WTC11 (cell line): Measurements from ENCODE around the gene FAM240A. TPM values are rescaled to one million over a fixed set of nuclear protein-coding genes. Genes with fewer than 3 reads are reported as not detected.

ENCODE experiments used
- ATAC-seq: fragments of 200-7000 bp; cut with Tn5 transposase; 2 replicates; pipeline ENCODE4 v1.10.0; 2021; ENCODE audit warnings: mild to moderate bottlenecking, moderate library complexity
- CTCF ChIA-PET: fragments of 300-600 bp; sonication (Branson Sonifier 250); formaldehyde crosslinking; loops from one replicate; lab custom pipeline; 2021; ENCODE audit warnings: antibody characterized with exemption; lab: Charles Lee
- POLR2A ChIA-PET: fragments of 350-600 bp; sonication (Branson Sonifier 250); formaldehyde crosslinking; loops from one replicate; lab custom pipeline; 2021; ENCODE audit warnings: antibody characterized with exemption; lab: Charles Lee
- DNase-seq: peaks from one replicate; pipeline ENCODE4 v3.0.0; 2021; ENCODE audit warnings: low spot score
- H3K27ac Mint-ChIP-seq: 2 replicates; pipeline ENCODE4 v1.8.0; 2021; ENCODE audit warnings: mixed read lengths
- H3K27me3 Mint-ChIP-seq: 2 replicates; pipeline ENCODE4 v1.8.0; 2021; ENCODE audit warnings: low read depth, mild to moderate bottlenecking, moderate library complexity, mixed read lengths
- H3K36me3 Mint-ChIP-seq: 2 replicates; pipeline ENCODE4 v1.8.0; 2021; ENCODE audit warnings: mixed read lengths
- H3K4me1 Mint-ChIP-seq: 2 replicates; pipeline ENCODE4 v1.8.0; 2022; ENCODE audit warnings: mixed read lengths
- H3K4me3 Mint-ChIP-seq: 2 replicates; pipeline ENCODE4 v1.8.0; 2021; ENCODE audit warnings: mild to moderate bottlenecking, moderate library complexity, mixed read lengths
- H3K9me3 Mint-ChIP-seq: 2 replicates; pipeline ENCODE4 v1.8.0; 2021; ENCODE audit warnings: mixed read lengths
- ATF6 ChIP-seq: sonication (generic); formaldehyde crosslinking; IDR thresholded peaks from 2 replicates; pipeline ENCODE4 v1.8.1; 2023; ENCODE audit warnings: mild to moderate bottlenecking, missing genetic modification reagents
- CDX4 ChIP-seq: fragments of 250-450 bp; sonication (Bioruptor Pico); IDR thresholded peaks from 2 replicates; pipeline ENCODE4 v1.9.0; 2021; ENCODE audit warnings: moderate library complexity, mild to moderate bottlenecking, inconsistent platforms, borderline replicate concordance
- E2F1 ChIP-seq: sonication (generic); formaldehyde crosslinking; IDR thresholded peaks from 2 replicates; pipeline ENCODE4 v1.8.0; 2022; ENCODE audit warnings: mild to moderate bottlenecking, missing genetic modification reagents
- ESRRA ChIP-seq: sonication (generic); formaldehyde crosslinking; IDR thresholded peaks from 2 replicates; pipeline ENCODE4 v1.8.1; 2022; ENCODE audit warnings: mild to moderate bottlenecking, missing genetic modification reagents, borderline replicate concordance
- ETV6 ChIP-seq: sonication (generic); formaldehyde crosslinking; IDR thresholded peaks from 2 replicates; pipeline ENCODE4 v1.8.1; 2022; ENCODE audit warnings: mild to moderate bottlenecking, missing genetic modification reagents
- FOXP4 ChIP-seq: sonication (generic); formaldehyde crosslinking; IDR thresholded peaks from 2 replicates; pipeline ENCODE4 v1.8.0; 2022; ENCODE audit warnings: mild to moderate bottlenecking, missing genetic modification reagents
- JUN ChIP-seq: sonication (generic); formaldehyde crosslinking; IDR thresholded peaks from 2 replicates; pipeline ENCODE4 v1.8.0; 2023; ENCODE audit warnings: mild to moderate bottlenecking, missing genetic modification reagents
- NR3C1 ChIP-seq: sonication (generic); formaldehyde crosslinking; conservative IDR thresholded peaks from 2 replicates; pipeline ENCODE4 v1.8.1; 2023; ENCODE audit warnings: low read depth, mild to moderate bottlenecking, missing genetic modification reagents
- OVOL2 ChIP-seq: fragments of 250-450 bp; sonication (Bioruptor Pico); IDR thresholded peaks from 2 replicates; pipeline ENCODE4 v1.9.0; 2021; ENCODE audit warnings: mild to moderate bottlenecking, borderline replicate concordance
- TEAD1 ChIP-seq: sonication (generic); formaldehyde crosslinking; IDR thresholded peaks from 2 replicates; pipeline ENCODE4 v1.8.0; 2022; ENCODE audit warnings: mild to moderate bottlenecking, missing genetic modification reagents
- ZNF219 ChIP-seq: sonication (generic); formaldehyde crosslinking; IDR thresholded peaks from 2 replicates; pipeline ENCODE4 v1.8.0; 2023; ENCODE audit warnings: missing genetic modification reagents, mild to moderate bottlenecking, borderline replicate concordance
- ZNF263 ChIP-seq: sonication (generic); formaldehyde crosslinking; IDR thresholded peaks from 2 replicates; pipeline ENCODE4 v1.8.1; 2022; ENCODE audit warnings: low read depth, mild to moderate bottlenecking, moderate library complexity, missing genetic modification reagents
- ZNF512 ChIP-seq: sonication (generic); formaldehyde crosslinking; IDR thresholded peaks from 2 replicates; pipeline ENCODE4 v1.8.1; 2022; ENCODE audit warnings: missing genetic modification reagents, borderline replicate concordance
- ZSCAN18 ChIP-seq: fragments of 250-450 bp; sonication (Bioruptor Pico); IDR thresholded peaks from 2 replicates; pipeline ENCODE4 v2.1.2; 2022; ENCODE audit warnings: mild to moderate bottlenecking, moderate library complexity
- total RNA-seq: library from RNA; stranded (reverse); gene quantifications from 3 replicates; pipeline ENCODE4 v1.2.3, GENCODE V29; 2021

Gene FAM240A
- total RNA-seq, 1 experiment from 2014 or later, result 0.13 TPM

GRCh38 chr3:46614431-46614830, 2.1 kb downstream of the FAM240A start (continued):
- TF ChIP-seq ZSCAN18 (CRISPR knock-in tag) (no peak), JUN (no peak), ZNF219 (CRISPR knock-in tag) (no peak), NR3C1 (CRISPR knock-in tag) (no peak), FOXP4 (CRISPR knock-in tag) (no peak)

- Mint-ChIP-seq H3K36me3 (no peaks in the 10 kb centered on the region), H3K27me3 (peaks cover 3% of the 10 kb centered on the region), H3K4me1 (peaks cover 28% of the 10 kb centered on the region), H3K27ac (no peak overlapping the region), H3K9me3 (no peaks in the 10 kb centered on the region), H3K4me3 (no peak overlapping the region)
- POLR2A ChIA-PET, result interaction anchor here (1.5 kb wide), 1 partner anchor 10 kb away, joined by 3 read pairs; no protein-coding TSS in a partner anchor
- ATAC-seq (no peak), DNase-seq (no peak)
- TF ChIP-seq ZNF263 (CRISPR knock-in tag) (no peak), ETV6 (CRISPR knock-in tag) (no peak), ZNF512 (no peak), ATF6 (no peak)
- CTCF ChIA-PET, result interaction anchor here (1.3 to 2.7 kb wide), 2 partner anchors 15 to 126 kb away, joined by 5 to 15 read pairs; no protein-coding TSS in a partner anchor
Observed at GRCh38 chr3:46615050-46615775, 2.9 kb downstream of the FAM240A start.

GRCh38 chr3:46615976-46616375, 3.7 kb downstream of the FAM240A start:
- H3K36me3 Mint-ChIP-seq, result no peaks in the 10 kb centered on the region
- TF ChIP-seq OVOL2 (no peak), ESRRA (CRISPR knock-in tag) (no peak), TEAD1 (CRISPR knock-in tag) (no peak), CDX4 (CRISPR knock-in tag) (no peak), E2F1 (no peak)
- TF ChIP-seq, all 79 proteins: peak for 0
- POLR2A ChIA-PET, result interaction anchor here (1.5 kb wide), 1 partner anchor 9 kb away, joined by 3 read pairs; no protein-coding TSS in a partner anchor
- no peak overlapping the region for H3K4me3 Mint-ChIP-seq
- ATAC-seq, result no peak
- CTCF ChIA-PET, result no interaction called here
- DNase-seq, result no peak
- H3K9me3 Mint-ChIP-seq, result no peaks in the 10 kb centered on the region
- H3K4me1 Mint-ChIP-seq, result peaks cover 33% of the 10 kb centered on the region
- H3K27ac Mint-ChIP-seq, result no peak overlapping the region
- H3K27me3 Mint-ChIP-seq, result peaks cover 3% of the 10 kb centered on the region
